Trophoblast cell (in vitro differentiated cells and primary cell): Measurements from ENCODE around the gene ANGPTL7.
A peak's percentile ranks its signal among the peaks of the same experiment; 100 is the strongest.

Experiments used
- DNase-seq, 2 donors: peaks; one replicate each; pipeline ENCODE4 v3.0.0-alpha.2; 2016
- H2AFZ ChIP-seq: 2 replicates; pipeline ENCODE4 v1.6.1; 2013; ENCODE audit warnings: low read length, moderate library complexity, mild to moderate bottlenecking; ENCODE audit not compliant: insufficient read depth, poor library complexity
- H2AK5ac ChIP-seq: 2 replicates; pipeline ENCODE4 v1.6.1; 2013; ENCODE audit warnings: mild to moderate bottlenecking, low read length
- H2BK120ac ChIP-seq: 2 replicates; pipeline ENCODE4 v1.6.1; 2013; ENCODE audit warnings: low read length, mild to moderate bottlenecking, moderate library complexity; ENCODE audit not compliant: insufficient read depth, poor library complexity
- H2BK12ac ChIP-seq: 2 replicates; pipeline ENCODE4 v1.6.1; 2013; ENCODE audit warnings: mild to moderate bottlenecking, low read length, moderate library complexity
- H2BK5ac ChIP-seq: 2 replicates; pipeline ENCODE4 v1.6.1; 2013; ENCODE audit warnings: low read length, low read depth, moderate library complexity, mild to moderate bottlenecking; ENCODE audit not compliant: poor library complexity
- H3K14ac ChIP-seq: 2 replicates; pipeline ENCODE4 v1.6.1; 2013; ENCODE audit warnings: mild to moderate bottlenecking, low read length
- H3K18ac ChIP-seq: 2 replicates; pipeline ENCODE4 v1.6.1; 2013; ENCODE audit warnings: mild to moderate bottlenecking, low read length
- H3K23ac ChIP-seq: 2 replicates; pipeline ENCODE4 v1.6.1; 2013; ENCODE audit warnings: low read length
- H3K27ac ChIP-seq: 2 replicates; pipeline ENCODE4 v1.5.1; 2013; ENCODE audit warnings: low read depth, mild to moderate bottlenecking, inconsistent platforms, low read length, moderate library complexity
- H3K27me3 ChIP-seq: 2 replicates; pipeline ENCODE4 v1.6.1; 2013; ENCODE audit warnings: inconsistent platforms, mild to moderate bottlenecking, low read length, moderate library complexity; ENCODE audit not compliant: insufficient read depth
- H3K36me3 ChIP-seq, 2 experiments: 1 replicate in 1 of 2; 2 replicates in 1 of 2; pipeline ENCODE4 v1.6.1; 2013; ENCODE audit warnings: low read length in 2 of 2, mild to moderate bottlenecking in 2 of 2, moderate library complexity in 1 of 2; ENCODE audit not compliant: insufficient read depth in 2 of 2, control insufficient read depth in 1 of 2
- H3K4ac ChIP-seq: 2 replicates; pipeline ENCODE4 v1.6.1; 2013; ENCODE audit warnings: low read depth, mild to moderate bottlenecking, low read length, moderate library complexity
- H3K4me1 ChIP-seq, 2 experiments: 1 replicate in 1 of 2; 2 replicates in 1 of 2; pipeline ENCODE4 v1.6.1; 2013; ENCODE audit warnings: low read length in 2 of 2, mild to moderate bottlenecking in 2 of 2, moderate library complexity in 1 of 2; ENCODE audit not compliant: insufficient read depth in 2 of 2, control insufficient read depth in 1 of 2
- H3K4me2 ChIP-seq: 2 replicates; pipeline ENCODE4 v1.6.1; 2013; ENCODE audit warnings: inconsistent platforms, mild to moderate bottlenecking, low read length, moderate library complexity
- H3K4me3 ChIP-seq: 2 replicates; pipeline ENCODE4 v1.5.1; 2013; ENCODE audit warnings: mild to moderate bottlenecking, low read depth, low read length, inconsistent platforms
- H3K79me1 ChIP-seq: one replicate; pipeline ENCODE4 v1.6.1; 2013; ENCODE audit warnings: low read length
- H3K79me2 ChIP-seq: 2 replicates; pipeline ENCODE4 v1.6.1; 2013; ENCODE audit warnings: low read length, mild to moderate bottlenecking; ENCODE audit not compliant: control insufficient read depth, insufficient read depth, poor library complexity
- H3K9ac ChIP-seq: 2 replicates; pipeline ENCODE4 v1.6.1; 2013; ENCODE audit warnings: mild to moderate bottlenecking, low read length
- H3K9me3 ChIP-seq: 2 replicates; pipeline ENCODE4 v1.6.1; 2013; ENCODE audit warnings: low read depth, mild to moderate bottlenecking, control low read depth, inconsistent platforms, low read length; ENCODE audit not compliant: insufficient read depth
- H4K12ac ChIP-seq: 2 replicates; pipeline ENCODE4 v1.6.1; 2013; ENCODE audit warnings: low read depth, mild to moderate bottlenecking, low read length, moderate library complexity
- H4K8ac ChIP-seq: 2 replicates; pipeline ENCODE4 v1.6.1; 2013; ENCODE audit warnings: low read depth, mild to moderate bottlenecking, low read length, moderate library complexity
- H4K91ac ChIP-seq: one replicate; pipeline ENCODE4 v1.6.1; 2013; ENCODE audit warnings: low read depth, mild to moderate bottlenecking, low read length, moderate library complexity
- WGBS: extraction: QIAGEN DNeasy Blood & Tissue Kit; methylation state at CpG from one replicate; pipeline ENCODE4 v1.1.7; 2013; ENCODE audit warnings: missing lambda C conversion rate; ENCODE audit not compliant: insufficient read length, insufficient coverage; ENCODE audit errors: extremely low coverage; 5-methylcytosine and 5-hydroxymethylcytosine counted together

The ANGPTL7 gene

DNA sequence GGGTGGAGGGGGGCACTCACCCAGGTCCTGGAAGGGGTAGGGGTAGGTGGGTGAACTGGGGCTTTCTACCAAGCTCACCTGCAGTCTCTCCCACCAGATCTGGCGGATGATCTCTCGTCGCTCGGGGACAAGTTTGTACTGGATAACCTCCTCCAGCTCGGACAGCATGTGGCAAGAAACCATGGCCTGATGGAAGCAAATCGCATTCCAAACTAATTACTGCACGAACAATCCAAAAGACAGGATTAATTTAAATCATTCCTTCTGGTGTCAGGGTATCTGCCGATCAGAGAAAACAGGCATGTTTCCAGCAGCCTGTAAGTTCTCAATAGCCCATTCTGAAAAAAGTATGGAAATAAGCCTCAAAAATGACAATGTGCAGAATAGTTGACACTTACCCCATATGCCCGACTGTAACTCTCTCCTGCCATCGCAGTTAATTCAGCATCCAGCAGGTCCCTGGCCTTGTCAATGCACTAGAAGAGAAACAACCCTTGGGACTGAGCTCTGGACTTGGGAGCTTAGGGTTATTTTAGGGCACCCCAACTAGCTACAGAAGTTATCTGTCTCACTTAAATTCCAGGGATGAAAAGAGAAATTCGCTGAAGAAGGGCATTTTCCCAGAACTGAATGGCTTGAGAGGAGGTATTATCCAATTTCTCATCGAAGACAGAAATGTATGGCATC, 44.4 kb upstream of the ANGPTL7 start:
- no peak overlapping the region for H2AFZ ChIP-seq
- WGBS: no CpG with 5 or more reads among the region's 12 CpGs
- DNase-seq: no peak
- H3K9ac ChIP-seq: no peak overlapping the region
- H4K12ac ChIP-seq: no peak overlapping the region
- H3K18ac ChIP-seq: no peak overlapping the region
- no peak overlapping the region for H2BK120ac ChIP-seq
- H3K27ac ChIP-seq: no peak overlapping the region
- H3K14ac ChIP-seq: no peak overlapping the region
- no peaks in the 10 kb centered on the region for H3K27me3 ChIP-seq
- peaks cover 4% of the 10 kb centered on the region in 2 experiments for H3K4me1 ChIP-seq
- H3K23ac ChIP-seq: no peak overlapping the region
- H3K79me2 ChIP-seq: no peaks in the 10 kb centered on the region
- H3K36me3 ChIP-seq: peaks cover 10 to 31% of the 10 kb centered on the region in 2 experiments
- H3K4me2 ChIP-seq: no peak overlapping the region
- no peak overlapping the region for H3K4me3 ChIP-seq
- H2AK5ac ChIP-seq: no peak overlapping the region
- H3K9me3 ChIP-seq: no peaks in the 10 kb centered on the region
- H3K4ac ChIP-seq: no peak overlapping the region
- H3K79me1 ChIP-seq: no peaks in the 10 kb centered on the region
- no peak overlapping the region for H2BK12ac ChIP-seq
- H4K8ac ChIP-seq: no peak overlapping the region
- no peak overlapping the region for H4K91ac ChIP-seq
- H2BK5ac ChIP-seq: no peak overlapping the region

DNA sequence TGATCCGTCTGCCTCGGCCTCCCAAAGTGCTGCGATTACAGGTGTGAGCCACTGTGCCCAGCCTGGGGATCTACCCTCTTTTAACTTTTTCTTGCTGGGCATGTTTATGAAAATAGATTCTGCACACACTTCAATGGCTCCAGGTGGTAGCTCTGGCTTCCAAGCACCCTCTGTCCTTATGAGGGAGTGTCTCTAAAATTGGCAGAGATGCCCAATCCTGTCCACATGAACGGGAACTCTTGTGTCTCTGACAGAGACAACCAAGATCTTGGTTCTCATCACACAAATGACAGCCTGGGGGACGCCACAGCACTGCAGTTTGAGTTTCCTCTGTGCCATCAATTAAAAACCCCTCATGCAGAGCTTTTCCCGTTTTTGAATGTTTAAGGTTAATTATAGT, 43.4 kb upstream of the ANGPTL7 start:
- Histone ChIP-seq H3K27ac (no peak overlapping the region), H4K91ac (no peak overlapping the region), H3K4me2 (no peak overlapping the region), H3K23ac (no peak overlapping the region), H3K14ac (no peak overlapping the region), H3K9ac (no peak overlapping the region), H3K79me2 (no peaks in the 10 kb centered on the region), H3K9me3 (peaks cover 1% of the 10 kb centered on the region), H2AK5ac (no peak overlapping the region), H4K8ac (no peak overlapping the region), H2BK5ac (no peak overlapping the region), H3K79me1 (no peaks in the 10 kb centered on the region), H3K36me3 (peaks cover 10 to 32% of the 10 kb centered on the region in 2 experiments), H3K4me1 (peaks cover 0 to 4% of the 10 kb centered on the region in 2 experiments), H4K12ac (no peak overlapping the region), H3K18ac (no peak overlapping the region), H3K4me3 (no peak overlapping the region), H2BK120ac (no peak overlapping the region), H3K4ac (no peak overlapping the region), H2AFZ (no peak overlapping the region), H3K27me3 (no peaks in the 10 kb centered on the region), H2BK12ac (no peak overlapping the region)
- no CpG with 5 or more reads among the region's 6 CpGs for WGBS
- no peak for DNase-seq

DNA sequence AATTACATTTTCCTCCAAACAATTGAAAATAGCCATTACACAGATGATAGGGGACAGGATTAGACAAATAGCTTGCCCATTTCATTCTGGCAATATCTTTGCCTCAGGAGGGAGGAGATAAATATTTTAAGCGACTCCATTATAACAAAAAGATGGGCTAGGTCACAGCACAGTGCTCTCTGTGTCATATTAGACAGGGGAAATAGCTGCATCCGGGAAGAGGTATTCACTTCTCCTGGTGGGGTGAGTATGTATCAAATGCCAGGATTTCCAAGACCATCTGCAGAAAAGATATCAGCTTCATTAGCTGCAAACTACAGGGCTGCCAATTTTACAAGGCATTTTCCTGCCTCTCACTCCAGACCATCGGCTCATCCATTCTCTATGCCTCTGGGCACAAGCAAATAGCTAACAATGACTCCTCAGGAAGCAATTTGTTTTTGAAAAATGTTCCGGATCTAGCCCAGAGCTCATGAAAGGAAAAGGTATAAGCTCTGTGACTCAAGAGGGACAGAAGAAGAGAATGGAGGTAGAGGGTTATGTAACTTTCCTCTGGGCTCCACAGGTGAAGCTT, 41.9 kb upstream of the ANGPTL7 start:
- Histone ChIP-seq H2AK5ac (no peak overlapping the region), H3K4me2 (no peak overlapping the region), H3K4ac (no peak overlapping the region), H2BK5ac (no peak overlapping the region), H4K8ac (no peak overlapping the region), H3K9me3 (peaks cover 1% of the 10 kb centered on the region), H3K79me1 (no peaks in the 10 kb centered on the region), H3K36me3 (peaks cover 10 to 39% of the 10 kb centered on the region in 2 experiments), H3K27ac (no peak overlapping the region), H4K91ac (no peak overlapping the region), H2BK120ac (no peak overlapping the region), H3K4me3 (no peak overlapping the region), H3K4me1 (peaks cover under 1 to 4% of the 10 kb centered on the region in 2 experiments), H3K27me3 (no peaks in the 10 kb centered on the region), H3K14ac (no peak overlapping the region), H3K23ac (no peak overlapping the region), H2BK12ac (no peak overlapping the region), H3K9ac (no peak overlapping the region), H4K12ac (no peak overlapping the region), H3K18ac (no peak overlapping the region), H2AFZ (no peak overlapping the region), H3K79me2 (no peaks in the 10 kb centered on the region)
- peak; percentile 73 to 92 for DNase-seq
- WGBS: no CpG with 5 or more reads among the region's 4 CpGs

DNA sequence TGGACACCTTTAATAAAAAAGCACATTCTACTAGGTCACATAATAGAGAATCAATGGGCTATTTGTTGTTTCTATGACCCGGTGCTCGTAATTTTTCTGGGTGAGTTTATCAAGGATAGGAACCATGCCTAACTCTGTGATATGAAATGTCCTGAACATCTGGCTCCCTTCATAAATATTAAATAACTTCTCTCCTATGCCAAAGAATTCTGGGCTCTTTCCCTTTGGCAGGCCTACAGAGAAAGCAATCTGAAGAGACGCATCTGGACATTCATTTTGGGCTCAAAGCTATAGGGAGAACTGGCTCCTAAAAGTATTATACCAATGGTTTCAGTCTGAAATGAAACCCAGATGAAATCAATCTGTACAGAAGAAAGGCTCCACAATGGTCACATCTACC, 38.8 kb upstream of the ANGPTL7 start:
- no CpG with 5 or more reads among the region's 3 CpGs for WGBS
- H2AFZ ChIP-seq: no peak overlapping the region
- H3K4me2 ChIP-seq: no peak overlapping the region
- no peaks in the 10 kb centered on the region for H3K79me1 ChIP-seq
- no peaks in the 10 kb centered on the region for H3K79me2 ChIP-seq
- H3K9ac ChIP-seq: no peak overlapping the region
- H3K14ac ChIP-seq: no peak overlapping the region
- H2BK12ac ChIP-seq: no peak overlapping the region
- H3K27ac ChIP-seq: no peak overlapping the region
- no peak overlapping the region for H4K91ac ChIP-seq
- H3K27me3 ChIP-seq: no peaks in the 10 kb centered on the region
- H3K36me3 ChIP-seq: peaks cover 9 to 35% of the 10 kb centered on the region in 2 experiments
- no peak overlapping the region for H3K4me3 ChIP-seq
- DNase-seq: no peak
- H3K23ac ChIP-seq: no peak overlapping the region
- H4K8ac ChIP-seq: no peak overlapping the region
- H2BK120ac ChIP-seq: no peak overlapping the region
- H2AK5ac ChIP-seq: no peak overlapping the region
- H3K4ac ChIP-seq: no peak overlapping the region
- no peak overlapping the region for H2BK5ac ChIP-seq
- peaks cover 2 to 6% of the 10 kb centered on the region in 2 experiments for H3K4me1 ChIP-seq
- no peak overlapping the region for H4K12ac ChIP-seq
- peaks cover 1% of the 10 kb centered on the region for H3K9me3 ChIP-seq
- no peak overlapping the region for H3K18ac ChIP-seq
